ENCODE results near the gene RALY.

RALY gene

GRCh38 chr20:34004790-34005457, 11.2 kb downstream of the RALY start:
- Histone ChIP-seq H3K9me3 (ENCODE audit: control insufficient read depth, low read length) (no peaks in the 10 kb centered on the region), H3K4me1 (peaks cover 6% of the 10 kb centered on the region), H3K9ac (no peak overlapping the region), H3K27me3 (ENCODE audit: control insufficient read depth, insufficient read depth, low read length) (no peaks in the 10 kb centered on the region), H3K36me3 (ENCODE audit: control insufficient read depth, insufficient read depth, low read length) (no peaks in the 10 kb centered on the region), H3K4me2 (ENCODE audit: low read length) (no peak overlapping the region), H2AFZ (no peak overlapping the region), H3K79me2 (peaks cover 79% of the 10 kb centered on the region), H3K27ac (no peak overlapping the region), H3K4me3 (ENCODE audit: low read depth, low read length) (no peak overlapping the region)
- TF ChIP-seq CTCF (IDR thresholded peaks at IDR 0.05), result no peak

GRCh38 chr20:34006619-34007018, 12.9 kb downstream of the RALY start:
- peaks cover 76% of the 10 kb centered on the region for H3K79me2 ChIP-seq
- H3K4me1 ChIP-seq, result peaks cover 12% of the 10 kb centered on the region
- no peak overlapping the region for H3K27ac ChIP-seq
- H3K36me3 ChIP-seq (ENCODE audit: control insufficient read depth, insufficient read depth, low read length), result no peaks in the 10 kb centered on the region
- H2AFZ ChIP-seq, result no peak overlapping the region
- TF ChIP-seq CTCF (IDR thresholded peaks at IDR 0.05), result no peak
- no peaks in the 10 kb centered on the region for H3K27me3 ChIP-seq (ENCODE audit: control insufficient read depth, insufficient read depth, low read length)
- no peaks in the 10 kb centered on the region for H3K9me3 ChIP-seq (ENCODE audit: control insufficient read depth, low read length)
- H3K9ac ChIP-seq, result no peak overlapping the region
- H3K4me3 ChIP-seq (ENCODE audit: low read depth, low read length), result no peak overlapping the region
- no peak overlapping the region for H3K4me2 ChIP-seq (ENCODE audit: low read length)

GRCh38 chr20:34008477-34008876, 14.8 kb downstream of the RALY start:
- peaks cover 12% of the 10 kb centered on the region for H3K4me1 ChIP-seq
- H3K27me3 ChIP-seq (ENCODE audit: control insufficient read depth, insufficient read depth, low read length), result no peaks in the 10 kb centered on the region
- H3K27ac ChIP-seq, result no peak overlapping the region
- H3K79me2 ChIP-seq, result peaks cover 75% of the 10 kb centered on the region
- no peak overlapping the region for H2AFZ ChIP-seq
- H3K4me2 ChIP-seq (ENCODE audit: low read length), result no peak overlapping the region
- no peak overlapping the region for H3K4me3 ChIP-seq (ENCODE audit: low read depth, low read length)
- no peak overlapping the region for H3K9ac ChIP-seq
- H3K36me3 ChIP-seq (ENCODE audit: control insufficient read depth, insufficient read depth, low read length), result no peaks in the 10 kb centered on the region
- H3K9me3 ChIP-seq (ENCODE audit: control insufficient read depth, low read length), result no peaks in the 10 kb centered on the region
- TF ChIP-seq CTCF (IDR thresholded peaks at IDR 0.05), result no peak

- no peak for TF ChIP-seq CTCF (IDR thresholded peaks at IDR 0.05)
- peaks cover 12% of the 10 kb centered on the region for H3K4me1 ChIP-seq
Observed at GRCh38 chr20:34010405-34010931, 16.8 kb downstream of the RALY start.

GRCh38 chr20:34011275-34011674, 17.6 kb downstream of the RALY start:
- Histone ChIP-seq H3K36me3 (ENCODE audit: control insufficient read depth, insufficient read depth, low read length) (no peaks in the 10 kb centered on the region), H3K9me3 (ENCODE audit: control insufficient read depth, low read length) (no peaks in the 10 kb centered on the region), H3K27ac (no peak overlapping the region), H3K79me2 (peaks cover 77% of the 10 kb centered on the region), H2AFZ (no peak overlapping the region), H3K4me2 (ENCODE audit: low read length) (no peak overlapping the region), H3K4me1 (peaks cover 16% of the 10 kb centered on the region), H3K4me3 (ENCODE audit: low read depth, low read length) (no peak overlapping the region), H3K27me3 (ENCODE audit: control insufficient read depth, insufficient read depth, low read length) (no peaks in the 10 kb centered on the region), H3K9ac (no peak overlapping the region)
- no peak for TF ChIP-seq CTCF (IDR thresholded peaks at IDR 0.05)

More at GRCh38 chr20:34010405-34010931, 16.8 kb downstream of the RALY start:
- Histone ChIP-seq H2AFZ (no peak overlapping the region), H3K79me2 (peaks cover 72% of the 10 kb centered on the region), H3K9me3 (ENCODE audit: control insufficient read depth, low read length) (no peaks in the 10 kb centered on the region), H3K27ac (peak overlapping the region; percentile 21), H3K9ac (no peak overlapping the region), H3K4me3 (ENCODE audit: low read depth, low read length) (no peak overlapping the region), H3K36me3 (ENCODE audit: control insufficient read depth, insufficient read depth, low read length) (no peaks in the 10 kb centered on the region), H3K4me2 (ENCODE audit: low read length) (no peak overlapping the region), H3K27me3 (ENCODE audit: control insufficient read depth, insufficient read depth, low read length) (no peaks in the 10 kb centered on the region)

Data from parathyroid adenoma (tissue), 2 donors.